H9 (cell line): ENCODE results near the gene EGLN1. TPM values are rescaled to one million over a fixed set of nuclear protein-coding genes. Genes with fewer than 3 reads are reported as not detected.

Experiments used
- DNase-seq: peaks from one replicate; pipeline ENCODE4 v3.0.0-alpha.2; 2017
- H2AFZ ChIP-seq: one replicate; pipeline ENCODE4 v1.6.1; 2013; ENCODE audit warnings: mild to moderate bottlenecking, low read length, control low read depth, moderate library complexity
- H2AK5ac ChIP-seq: 2 replicates; pipeline ENCODE4 v1.6.1; 2013; ENCODE audit warnings: low read length, control low read depth, mixed read lengths; ENCODE audit not compliant: insufficient read length
- H2BK120ac ChIP-seq: one replicate; pipeline ENCODE4 v1.6.1; 2013; ENCODE audit warnings: low read depth, mild to moderate bottlenecking, low read length, control low read depth, inconsistent platforms; ENCODE audit not compliant: poor library complexity, severe bottlenecking
- H2BK12ac ChIP-seq: 2 replicates; pipeline ENCODE4 v1.6.1; 2013; ENCODE audit warnings: low read length, control low read depth, mixed read lengths, low read depth; ENCODE audit not compliant: insufficient read length
- H2BK15ac ChIP-seq: 2 replicates; pipeline ENCODE4 v1.6.1; 2013; ENCODE audit warnings: low read depth, low read length, control low read depth
- H2BK20ac ChIP-seq: one replicate; pipeline ENCODE4 v1.6.1; 2013; ENCODE audit warnings: low read depth, mild to moderate bottlenecking, low read length, control low read depth, inconsistent platforms; ENCODE audit not compliant: poor library complexity, severe bottlenecking
- H2BK5ac ChIP-seq: 2 replicates; pipeline ENCODE4 v1.6.1; 2013; ENCODE audit warnings: low read length, control low read depth, mixed read lengths; ENCODE audit not compliant: insufficient read length
- H3K14ac ChIP-seq: 2 replicates; pipeline ENCODE4 v1.6.1; 2013; ENCODE audit warnings: low read length, control low read depth; ENCODE audit not compliant: insufficient read depth
- H3K18ac ChIP-seq: 2 replicates; pipeline ENCODE4 v1.6.1; 2013; ENCODE audit warnings: low read depth, mild to moderate bottlenecking, mixed read lengths, low read length, control low read depth; ENCODE audit not compliant: insufficient read length
- H3K23ac ChIP-seq: 2 replicates; pipeline ENCODE4 v1.6.1; 2013; ENCODE audit warnings: low read length, control low read depth, mixed read lengths, low read depth; ENCODE audit not compliant: insufficient read length
- H3K23me2 ChIP-seq: 2 replicates; pipeline ENCODE4 v1.6.1; 2013; ENCODE audit warnings: low read depth, mild to moderate bottlenecking, mixed read lengths, low read length, control low read depth; ENCODE audit not compliant: insufficient read length, poor library complexity, severe bottlenecking
- H3K27ac ChIP-seq: 2 replicates; pipeline ENCODE4 v1.5.1; 2013; ENCODE audit warnings: low read length, control low read depth, mixed read lengths, low read depth; ENCODE audit not compliant: insufficient read length
- H3K27me3 ChIP-seq: 2 replicates; pipeline ENCODE4 v1.6.1; 2013; ENCODE audit warnings: low read length, control low read depth, inconsistent platforms; ENCODE audit not compliant: insufficient read depth
- H3K4ac ChIP-seq: 2 replicates; pipeline ENCODE4 v1.6.1; 2013; ENCODE audit warnings: low read depth, mild to moderate bottlenecking, control low read depth, inconsistent platforms, low read length, moderate library complexity
- H3K4me1 ChIP-seq: 2 replicates; pipeline ENCODE4 v1.6.1; 2013; ENCODE audit warnings: low read length, control low read depth, inconsistent platforms; ENCODE audit not compliant: insufficient read depth
- H3K4me2 ChIP-seq: 2 replicates; pipeline ENCODE4 v1.6.1; 2013; ENCODE audit warnings: low read length, control low read depth, mixed read lengths; ENCODE audit not compliant: insufficient read length, insufficient read depth
- H3K56ac ChIP-seq: 2 replicates; pipeline ENCODE4 v1.6.1; 2013; ENCODE audit warnings: low read depth, mild to moderate bottlenecking, mixed read lengths, low read length, control low read depth; ENCODE audit not compliant: insufficient read length
- H3K79me1 ChIP-seq: 2 replicates; pipeline ENCODE4 v1.6.1; 2013; ENCODE audit warnings: low read depth, mild to moderate bottlenecking, moderate library complexity, low read length, control low read depth, inconsistent platforms; ENCODE audit not compliant: insufficient read depth, poor library complexity, severe bottlenecking
- H3K79me2 ChIP-seq: 2 replicates; pipeline ENCODE4 v1.6.1; 2013; ENCODE audit warnings: low read length, control low read depth, inconsistent platforms; ENCODE audit not compliant: insufficient read depth
- H3K9ac ChIP-seq: 2 replicates; pipeline ENCODE4 v1.6.1; 2013; ENCODE audit warnings: low read length, control low read depth, mixed read lengths; ENCODE audit not compliant: insufficient read length; ENCODE audit errors: extremely low read depth
- H3K9me3 ChIP-seq: one replicate; pipeline ENCODE4 v1.6.1; 2013; ENCODE audit warnings: low read depth, low read length, inconsistent platforms; ENCODE audit not compliant: control insufficient read depth
- H3T11ph ChIP-seq: one replicate; pipeline ENCODE4 v1.6.1; 2013; ENCODE audit warnings: mild to moderate bottlenecking, low read length, control low read depth, inconsistent platforms
- H4K20me1 ChIP-seq: one replicate; pipeline ENCODE4 v1.6.1; 2013; ENCODE audit not compliant: control insufficient read depth, insufficient read length, insufficient read depth
- H4K5ac ChIP-seq: 2 replicates; pipeline ENCODE4 v1.6.1; 2013; ENCODE audit warnings: low read depth, mild to moderate bottlenecking, mixed read lengths, low read length, control low read depth; ENCODE audit not compliant: insufficient read length
- H4K8ac ChIP-seq: replicated peaks from 2 replicates; pipeline ENCODE4 v1.6.1; 2013; ENCODE audit warnings: low read length, control low read depth, mixed read lengths, low read depth; ENCODE audit not compliant: insufficient read length
- H4K91ac ChIP-seq: 2 replicates; pipeline ENCODE4 v1.6.1; 2013; ENCODE audit warnings: low read depth, mild to moderate bottlenecking, moderate library complexity, mixed read lengths, low read length, control low read depth; ENCODE audit not compliant: insufficient read length
- H3K27ac Mint-ChIP-seq, 3 experiments: 2 replicates in 2 of 3; 3 replicates in 1 of 3; pipeline ENCODE4 v1.8.0; 2020 to 2021; ENCODE audit warnings: mixed read lengths in 3 of 3, mild to moderate bottlenecking in 1 of 3, moderate library complexity in 1 of 3
- H3K27me3 Mint-ChIP-seq: 2 replicates; pipeline ENCODE4 v1.8.0; 2021; ENCODE audit warnings: low read depth, mild to moderate bottlenecking, moderate library complexity, mixed read lengths
- H3K36me3 Mint-ChIP-seq, 3 experiments: 2 replicates in 2 of 3; 3 replicates in 1 of 3; pipeline ENCODE4 v1.8.0; 2020 to 2021; ENCODE audit warnings: low read depth in 3 of 3, mixed read lengths in 3 of 3; ENCODE audit not compliant: insufficient read depth in 1 of 3
- H3K4me1 Mint-ChIP-seq, 2 experiments: 2 replicates each; pipeline ENCODE4 v1.8.0; 2020; ENCODE audit warnings: mixed read lengths in 2 of 2
- H3K4me3 Mint-ChIP-seq, 2 experiments: 2 replicates in 1 of 2; 3 replicates in 1 of 2; pipeline ENCODE4 v1.8.0; 2020 to 2021; ENCODE audit warnings: mild to moderate bottlenecking in 2 of 2, mixed read lengths in 2 of 2, moderate library complexity in 1 of 2
- H3K9me3 Mint-ChIP-seq, 2 experiments: 2 replicates in 1 of 2; 3 replicates in 1 of 2; pipeline ENCODE4 v1.8.0; 2020; ENCODE audit warnings: mild to moderate bottlenecking in 2 of 2, mixed read lengths in 2 of 2, moderate library complexity in 1 of 2
- WGBS: extraction: QIAGEN DNeasy Blood & Tissue Kit; methylation state at CpG from one replicate; pipeline ENCODE4 v1.1.7; 2013; ENCODE audit warnings: missing lambda C conversion rate, low lambda C conversion rate, mixed read lengths; ENCODE audit not compliant: insufficient read length; ENCODE audit errors: extremely low coverage; 5-methylcytosine and 5-hydroxymethylcytosine counted together
- total RNA-seq: library from RNA; stranded (reverse); gene quantifications from 2 replicates; pipeline ENCODE4 v1.2.1, GENCODE V29; 2021
- TF ChIP-seq, protein P1 (sequence below): fragments of 200-600 bp; sonication (generic); conservative IDR thresholded peaks from 3 replicates; pipeline ENCODE4 v1.8.0; 2021; ENCODE audit warnings: antibody characterized with exemption, mild to moderate bottlenecking

EGLN1 gene
- total RNA-seq, 1 experiment from 2014 or later, result 8.4 TPM

DNA sequence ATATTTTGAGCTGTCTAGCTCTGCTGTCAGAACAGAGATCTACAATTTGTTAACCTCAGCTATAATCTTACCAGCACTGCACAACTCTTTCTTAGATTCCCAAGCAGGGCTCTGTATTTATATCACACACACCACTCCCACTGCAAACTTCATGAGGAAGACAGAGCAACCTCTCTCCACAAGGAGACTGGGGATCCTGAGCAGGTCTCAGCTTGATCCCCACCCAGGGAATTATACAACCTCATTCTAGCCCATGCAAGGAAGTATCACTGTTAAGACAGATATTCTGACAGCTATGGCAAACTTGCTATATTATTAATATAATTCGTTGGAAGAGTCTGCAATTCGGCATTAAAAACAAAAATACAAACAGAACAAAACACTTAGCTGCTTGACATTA is 40.4 kb downstream of the EGLN1 start:
- H3K79me1 ChIP-seq, result no peaks in the 10 kb centered on the region
- no peak overlapping the region for H2BK20ac ChIP-seq
- H3K23me2 ChIP-seq, result no peaks in the 10 kb centered on the region
- no peak overlapping the region for H3K27ac ChIP-seq
- no peaks in the 10 kb centered on the region for H3K27me3 ChIP-seq
- no peak overlapping the region for H2AFZ ChIP-seq
- no peak overlapping the region for H2BK5ac ChIP-seq
- Mint-ChIP-seq H3K27me3 (no peaks in the 10 kb centered on the region), H3K36me3 (no peaks in the 10 kb centered on the region), H3K4me1 (peaks cover 11 to 16% of the 10 kb centered on the region in 2 experiments), H3K4me3 (no peak overlapping the region), H3K27ac (no peak overlapping the region), H3K9me3 (no peaks in the 10 kb centered on the region)
- no peaks in the 10 kb centered on the region for H3K4me1 ChIP-seq
- TF ChIP-seq, protein P1, sequence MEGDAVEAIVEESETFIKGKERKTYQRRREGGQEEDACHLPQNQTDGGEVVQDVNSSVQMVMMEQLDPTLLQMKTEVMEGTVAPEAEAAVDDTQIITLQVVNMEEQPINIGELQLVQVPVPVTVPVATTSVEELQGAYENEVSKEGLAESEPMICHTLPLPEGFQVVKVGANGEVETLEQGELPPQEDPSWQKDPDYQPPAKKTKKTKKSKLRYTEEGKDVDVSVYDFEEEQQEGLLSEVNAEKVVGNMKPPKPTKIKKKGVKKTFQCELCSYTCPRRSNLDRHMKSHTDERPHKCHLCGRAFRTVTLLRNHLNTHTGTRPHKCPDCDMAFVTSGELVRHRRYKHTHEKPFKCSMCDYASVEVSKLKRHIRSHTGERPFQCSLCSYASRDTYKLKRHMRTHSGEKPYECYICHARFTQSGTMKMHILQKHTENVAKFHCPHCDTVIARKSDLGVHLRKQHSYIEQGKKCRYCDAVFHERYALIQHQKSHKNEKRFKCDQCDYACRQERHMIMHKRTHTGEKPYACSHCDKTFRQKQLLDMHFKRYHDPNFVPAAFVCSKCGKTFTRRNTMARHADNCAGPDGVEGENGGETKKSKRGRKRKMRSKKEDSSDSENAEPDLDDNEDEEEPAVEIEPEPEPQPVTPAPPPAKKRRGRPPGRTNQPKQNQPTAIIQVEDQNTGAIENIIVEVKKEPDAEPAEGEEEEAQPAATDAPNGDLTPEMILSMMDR, result no peak
- no peak overlapping the region for H3K9ac ChIP-seq
- no peak overlapping the region for H3K23ac ChIP-seq
- H2BK15ac ChIP-seq, result no peak overlapping the region
- no peak overlapping the region for H4K91ac ChIP-seq
- H3K18ac ChIP-seq, result no peak overlapping the region
- no peak overlapping the region for H2BK120ac ChIP-seq
- H3K56ac ChIP-seq, result no peak overlapping the region
- no CpG with 5 or more reads among the region's 2 CpGs for WGBS
- no peak overlapping the region for H4K5ac ChIP-seq
- no peak overlapping the region for H3K4me2 ChIP-seq
- H3K4ac ChIP-seq, result no peak overlapping the region
- H3T11ph ChIP-seq, result no peak overlapping the region
- no peak overlapping the region for H3K14ac ChIP-seq
- no peaks in the 10 kb centered on the region for H4K20me1 ChIP-seq
- no peak overlapping the region for H4K8ac ChIP-seq
- no peak overlapping the region for H2BK12ac ChIP-seq
- H3K9me3 ChIP-seq, result no peaks in the 10 kb centered on the region
- DNase-seq, result no peak
- H2AK5ac ChIP-seq, result no peak overlapping the region
- no peaks in the 10 kb centered on the region for H3K79me2 ChIP-seq
